HG03103 (cell line): Measurements from ENCODE around the gene FKBP4.
"Not testable (repeated sequence)": the region's sequence is repeated elsewhere in the genome, so short reads cannot be mapped to it uniquely, and the experiment has no call there.

ENCODE experiments used
- ATAC-seq: cut with Tn5 transposase; IDR thresholded peaks from one replicate; pipeline ENCODE4 v1.9.1; 2021; ENCODE audit warnings: low read depth; ENCODE audit not compliant: unreplicated experiment

The FKBP4 gene

GRCh38 chr12:2794736-2795289 is at the start of gene FKBP4:
Gene FKBP4, plus strand, starts transcription at chr12:2794970. Its CDS starts 170 bp downstream, at chr12:2795140.
- peak; percentile 77 for ATAC-seq

- ATAC-seq = no peak
Measured at GRCh38 chr12:2745655-2746054, 49.1 kb upstream of the FKBP4 start.

GRCh38 chr12:2749580-2749979 is 45.2 kb upstream of the FKBP4 start:
- no peak for ATAC-seq

GRCh38 chr12:2750185-2750584 is 44.6 kb upstream of the FKBP4 start:
- ATAC-seq = no peak

GRCh38 chr12:2751230-2751629 is 43.5 kb upstream of the FKBP4 start:
- no peak for ATAC-seq

- ATAC-seq = no peak
Measured at GRCh38 chr12:2751686-2752085, 43.1 kb upstream of the FKBP4 start.

- ATAC-seq = no peak
Measured at GRCh38 chr12:2752676-2753371, 41.9 kb upstream of the FKBP4 start.

- no peak for ATAC-seq
Measured at GRCh38 chr12:2753536-2753935, 41.2 kb upstream of the FKBP4 start.

GRCh38 chr12:2754208-2754607 is 40.6 kb upstream of the FKBP4 start:
- ATAC-seq = no peak

- no peak for ATAC-seq
Measured at GRCh38 chr12:2756756-2757155, 38.0 kb upstream of the FKBP4 start.

GRCh38 chr12:2759733-2760132 is 35.0 kb upstream of the FKBP4 start:
- no peak for ATAC-seq

- ATAC-seq = no peak
Measured at GRCh38 chr12:2764398-2764797, 30.4 kb upstream of the FKBP4 start.

- no peak for ATAC-seq
Measured at GRCh38 chr12:2765052-2765451, 29.7 kb upstream of the FKBP4 start.

- no peak for ATAC-seq
Measured at GRCh38 chr12:2765608-2766007, 29.2 kb upstream of the FKBP4 start.

- no peak for ATAC-seq
Measured at GRCh38 chr12:2768224-2768961, 26.4 kb upstream of the FKBP4 start.

- ATAC-seq = no peak
Measured at GRCh38 chr12:2769866-2770533, 24.8 kb upstream of the FKBP4 start.

GRCh38 chr12:2770544-2770943 is 24.2 kb upstream of the FKBP4 start:
- ATAC-seq = not testable (repeated sequence)

- no peak for ATAC-seq
Measured at GRCh38 chr12:2772370-2772769, 22.4 kb upstream of the FKBP4 start.

- ATAC-seq = no peak
Measured at GRCh38 chr12:2773199-2773875, 21.4 kb upstream of the FKBP4 start.

- ATAC-seq = no peak
Measured at GRCh38 chr12:2775431-2775830, 19.3 kb upstream of the FKBP4 start.
